T-helper 2 cell treated with Interferon-gamma antibody and Interleukin-4, amounts not matched to agents 5 μg/mL and 100 μg/mL, for 36 hours (primary cell): ENCODE results near the gene NKX2-8.
"Not testable (repeated sequence)": the region's sequence is repeated elsewhere in the genome, so short reads cannot be mapped to it uniquely, and the experiment has no call there.

Experiments used
- DNase-seq: peaks from one replicate; pipeline ENCODE4 v3.0.0; 2021; ENCODE audit warnings: low spot score
- H3K27ac Mint-ChIP-seq: one replicate; pipeline ENCODE4 v1.8.0; 2021; ENCODE audit warnings: mild to moderate bottlenecking, mixed read lengths
- H3K27me3 Mint-ChIP-seq: one replicate; pipeline ENCODE4 v1.8.0; 2021; ENCODE audit warnings: low read depth, mixed read lengths
- H3K36me3 Mint-ChIP-seq: one replicate; pipeline ENCODE4 v1.8.0; 2021; ENCODE audit warnings: low read depth, mixed read lengths
- H3K4me1 Mint-ChIP-seq: one replicate; pipeline ENCODE4 v1.8.0; 2021; ENCODE audit warnings: low read depth, mixed read lengths
- H3K4me3 Mint-ChIP-seq: one replicate; pipeline ENCODE4 v1.8.0; 2022; ENCODE audit warnings: mild to moderate bottlenecking, moderate library complexity, mixed read lengths
- H3K9me3 Mint-ChIP-seq: one replicate; pipeline ENCODE4 v1.8.0; 2021; ENCODE audit warnings: mixed read lengths

NKX2-8 gene

GRCh38 chr14:36553656-36554260 is 28.7 kb downstream of the NKX2-8 start:
- no peak for DNase-seq
- no peak overlapping the region for H3K27ac Mint-ChIP-seq
- H3K9me3 Mint-ChIP-seq: no peaks in the 10 kb centered on the region
- H3K36me3 Mint-ChIP-seq: no peaks in the 10 kb centered on the region
- no peaks in the 10 kb centered on the region for H3K27me3 Mint-ChIP-seq
- no peak overlapping the region for H3K4me3 Mint-ChIP-seq
- H3K4me1 Mint-ChIP-seq: peaks cover 2% of the 10 kb centered on the region

GRCh38 chr14:36550899-36551298 is 31.5 kb downstream of the NKX2-8 start:
- DNase-seq: no peak
- no peaks in the 10 kb centered on the region for H3K36me3 Mint-ChIP-seq
- no peaks in the 10 kb centered on the region for H3K9me3 Mint-ChIP-seq
- H3K4me3 Mint-ChIP-seq: no peak overlapping the region
- no peaks in the 10 kb centered on the region for H3K27me3 Mint-ChIP-seq
- no peak overlapping the region for H3K27ac Mint-ChIP-seq
- no peaks in the 10 kb centered on the region for H3K4me1 Mint-ChIP-seq

- H3K27ac Mint-ChIP-seq, H3K4me1 Mint-ChIP-seq, DNase-seq, H3K36me3 Mint-ChIP-seq, H3K9me3 Mint-ChIP-seq, H3K27me3 Mint-ChIP-seq, H3K4me3 Mint-ChIP-seq: not testable (repeated sequence)
Measured at GRCh38 chr14:36544280-36544679, 38.1 kb downstream of the NKX2-8 start.

- Mint-ChIP-seq H3K36me3 (no peaks in the 10 kb centered on the region), H3K4me3 (no peak overlapping the region), H3K9me3 (no peaks in the 10 kb centered on the region), H3K27ac (no peak overlapping the region), H3K4me1 (no peaks in the 10 kb centered on the region), H3K27me3 (peaks cover 7% of the 10 kb centered on the region)
- DNase-seq: no peak
Measured at GRCh38 chr14:36538051-36538450, 44.4 kb downstream of the NKX2-8 start.
